Airway epithelial cell (primary cell): Measurements from ENCODE around the gene OR52A5. TPM values are rescaled to one million over a fixed set of nuclear protein-coding genes. Genes with fewer than 3 reads are reported as not detected.

ENCODE experiments used
- total RNA-seq: library from RNA; depleted of rRNA; stranded (reverse); fragments of >200 nt; gene quantifications from 2 replicates; pipeline ENCODE4 v1.2.3, GENCODE V29; 2015

The OR52A5 gene
- not detected in 2 replicates for total RNA-seq

DNA sequence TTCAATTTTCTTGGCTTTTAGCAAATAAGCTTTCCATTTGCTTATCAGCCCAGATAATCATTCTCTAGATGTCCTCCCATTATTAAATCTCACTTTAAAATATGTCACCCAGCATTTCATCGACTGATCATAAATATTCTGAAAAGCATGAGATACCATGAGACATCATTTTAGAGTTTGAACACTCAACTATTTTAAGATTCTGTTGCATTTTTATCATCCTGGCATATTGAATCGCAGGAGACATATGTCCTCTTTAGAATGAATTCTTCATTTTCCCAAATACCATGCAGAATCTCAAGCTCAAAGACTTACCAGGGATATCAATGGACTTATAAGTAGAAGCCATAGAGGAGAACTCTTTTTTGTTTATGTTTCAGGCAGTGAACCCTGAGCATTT lies at the start of gene OR52A5:
Gene OR52A5 (minus strand): TSS at position 361 of the 400 bp plus-strand sequence. CDS start 5,714 bp downstream, outside the sequence.

DNA sequence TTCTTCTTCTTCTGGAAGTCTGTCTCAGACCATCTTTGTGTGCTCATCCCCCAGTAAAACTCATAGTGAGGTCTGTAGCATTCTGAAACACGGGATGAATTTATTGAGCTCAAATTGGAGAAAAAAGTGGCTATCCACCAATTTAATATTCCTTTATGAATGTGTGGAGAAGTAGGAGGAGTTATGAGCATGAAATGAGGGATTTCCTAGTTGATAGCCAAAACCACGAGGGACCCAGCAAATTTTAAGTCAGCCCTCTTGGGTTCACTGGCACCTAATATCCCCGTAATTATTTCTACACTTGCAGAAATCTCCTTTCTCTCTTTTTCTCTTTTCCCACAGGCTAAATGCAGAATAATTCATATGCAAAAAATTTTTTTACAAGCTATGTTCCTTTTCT lies 16.5 kb upstream of the OR52A5 start, which contains the start of gene OR52A1:
Gene OR52A1 (minus strand): TSS at position 101 of the 400 bp plus-strand sequence. CDS start 2,388 bp downstream, outside the sequence.

Other genes with a start within 250 kb of the OR52A5 start
- gene OR51A7, start 234.6 kb downstream of the OR52A5 start, total RNA-seq: not detected in 2 replicates
- gene OR51G2, start 219.0 kb downstream of the OR52A5 start, total RNA-seq: not detected in 2 replicates
- gene OR51G1, start 214.0 kb downstream of the OR52A5 start, total RNA-seq: not detected in 2 replicates
- not detected in 2 replicates for gene OR51A4, start 190.8 kb downstream of the OR52A5 start, total RNA-seq
- gene OR51A2, start 182.6 kb downstream of the OR52A5 start, total RNA-seq: not detected in 2 replicates
- not detected in 2 replicates for gene OR51L1, start 143.5 kb downstream of the OR52A5 start, total RNA-seq
- gene OR52J3, start 91.8 kb downstream of the OR52A5 start, total RNA-seq: not detected in 2 replicates
- not detected in 2 replicates for gene OR52E2, start 78.7 kb downstream of the OR52A5 start, total RNA-seq
- not detected in 2 replicates for gene OR52E1, start 68.8 kb downstream of the OR52A5 start, total RNA-seq
- gene OR52A1, start 16.4 kb upstream of the OR52A5 start, total RNA-seq: not detected in 2 replicates
- not detected in 2 replicates for gene OR51V1, start 62.3 kb upstream of the OR52A5 start, total RNA-seq
- gene HBB, start 88.7 kb upstream of the OR52A5 start, total RNA-seq: not detected in 2 replicates
- gene HBD, start 96.1 kb upstream of the OR52A5 start, total RNA-seq: not detected in 2 replicates
- gene HBG1, start 111.5 kb upstream of the OR52A5 start, total RNA-seq: not detected in 2 replicates
- not detected in 2 replicates for gene HBG2, start 116.4 kb upstream of the OR52A5 start, total RNA-seq
- gene HBE1, start 131.6 kb upstream of the OR52A5 start, total RNA-seq: not detected in 2 replicates
- gene OR51B4, start 163.6 kb upstream of the OR52A5 start, total RNA-seq: not detected in 2 replicates
- gene OR51B2, start 185.9 kb upstream of the OR52A5 start, total RNA-seq: not detected in 2 replicates
- not detected in 2 replicates for gene OR51B5, start 205.2 kb upstream of the OR52A5 start, total RNA-seq
- not detected in 2 replicates for gene OR51B6, start 213.2 kb upstream of the OR52A5 start, total RNA-seq
- not detected in 2 replicates for gene OR51M1, start 245.5 kb upstream of the OR52A5 start, total RNA-seq